ENCODE data around the gene PKNOX1. TPM values are rescaled to one million over a fixed set of nuclear protein-coding genes. Genes with fewer than 3 reads are reported as not detected.
"Not testable (repeated sequence)": the region's sequence is repeated elsewhere in the genome, so short reads cannot be mapped to it uniquely, and the experiment has no call there.

Gene PKNOX1
- total RNA-seq, 1 experiment from 2014 or later, result 18.5 TPM

GRCh38 chr21:43064265-43064917 is 90.0 kb downstream of the PKNOX1 start:
- DNase-seq (ENCODE audit: low read depth, low spot score); in situ Hi-C loops (cut with HindIII; ENCODE audit: low pct_unique_long_range_greater_than_20kb, low sequenced_read_pairs): not testable (repeated sequence)

GRCh38 chr21:43065991-43066390 is 91.6 kb downstream of the PKNOX1 start:
- in situ Hi-C loops (cut with HindIII; ENCODE audit: low pct_unique_long_range_greater_than_20kb, low sequenced_read_pairs); DNase-seq (ENCODE audit: low read depth, low spot score): not testable (repeated sequence)

- DNase-seq (ENCODE audit: low read depth, low spot score); in situ Hi-C loops (cut with HindIII; ENCODE audit: low pct_unique_long_range_greater_than_20kb, low sequenced_read_pairs): not testable (repeated sequence)
These were observed 92.3 kb downstream of the PKNOX1 start for GRCh38 chr21:43066690-43067089.

DNA sequence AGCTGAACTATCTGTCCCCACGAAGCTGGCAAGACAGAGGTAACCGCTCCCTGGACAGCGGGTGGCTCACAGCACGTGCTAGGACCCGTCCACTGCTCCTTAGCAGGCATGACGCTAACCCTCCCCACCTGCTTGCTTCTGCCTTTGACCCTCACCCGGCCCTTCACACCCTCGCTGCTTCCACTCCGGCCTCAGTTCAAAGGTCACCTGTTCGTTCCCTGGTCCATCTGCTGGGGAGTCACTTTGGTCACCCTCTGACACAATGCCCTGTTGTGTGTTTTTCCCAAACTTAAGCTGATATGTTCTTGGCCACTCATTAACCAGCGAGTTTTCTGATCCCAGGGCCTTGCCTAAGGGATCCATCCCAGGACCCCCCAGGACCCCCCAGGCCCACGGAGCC is 93.7 kb downstream of the PKNOX1 start:
- in situ Hi-C loops (cut with HindIII; ENCODE audit: low pct_unique_long_range_greater_than_20kb, low sequenced_read_pairs); DNase-seq (ENCODE audit: low read depth, low spot score): not testable (repeated sequence)

- in situ Hi-C loops (cut with HindIII; ENCODE audit: low pct_unique_long_range_greater_than_20kb, low sequenced_read_pairs); DNase-seq (ENCODE audit: low read depth, low spot score): not testable (repeated sequence)
These were observed 95.3 kb downstream of the PKNOX1 start for GRCh38 chr21:43069682-43070081.

- in situ Hi-C loops (cut with HindIII; ENCODE audit: low pct_unique_long_range_greater_than_20kb, low sequenced_read_pairs); DNase-seq (ENCODE audit: low read depth, low spot score): not testable (repeated sequence)
These were observed 98.4 kb downstream of the PKNOX1 start for GRCh38 chr21:43072742-43073141.

GRCh38 chr21:43074401-43075169 is 100.2 kb downstream of the PKNOX1 start:
- DNase-seq (ENCODE audit: low read depth, low spot score); in situ Hi-C loops (cut with HindIII; ENCODE audit: low pct_unique_long_range_greater_than_20kb, low sequenced_read_pairs): not testable (repeated sequence)

GRCh38 chr21:43075170-43076022 is 101.0 kb downstream of the PKNOX1 start, which contains the start of gene CBS:
Gene CBS, minus strand, starts transcription at chr21:43075835. Its CDS starts 3,642 bp downstream, at chr21:43072193.
- in situ Hi-C loops (cut with HindIII; ENCODE audit: low pct_unique_long_range_greater_than_20kb, low sequenced_read_pairs); DNase-seq (ENCODE audit: low read depth, low spot score): not testable (repeated sequence)

GRCh38 chr21:43076023-43076637 is 101.8 kb downstream of the PKNOX1 start:
- in situ Hi-C loops (cut with HindIII; ENCODE audit: low pct_unique_long_range_greater_than_20kb, low sequenced_read_pairs); DNase-seq (ENCODE audit: low read depth, low spot score): not testable (repeated sequence)

- in situ Hi-C loops (cut with HindIII; ENCODE audit: low pct_unique_long_range_greater_than_20kb, low sequenced_read_pairs); DNase-seq (ENCODE audit: low read depth, low spot score): not testable (repeated sequence)
These were observed 102.3 kb downstream of the PKNOX1 start for GRCh38 chr21:43076643-43077042.

DNA sequence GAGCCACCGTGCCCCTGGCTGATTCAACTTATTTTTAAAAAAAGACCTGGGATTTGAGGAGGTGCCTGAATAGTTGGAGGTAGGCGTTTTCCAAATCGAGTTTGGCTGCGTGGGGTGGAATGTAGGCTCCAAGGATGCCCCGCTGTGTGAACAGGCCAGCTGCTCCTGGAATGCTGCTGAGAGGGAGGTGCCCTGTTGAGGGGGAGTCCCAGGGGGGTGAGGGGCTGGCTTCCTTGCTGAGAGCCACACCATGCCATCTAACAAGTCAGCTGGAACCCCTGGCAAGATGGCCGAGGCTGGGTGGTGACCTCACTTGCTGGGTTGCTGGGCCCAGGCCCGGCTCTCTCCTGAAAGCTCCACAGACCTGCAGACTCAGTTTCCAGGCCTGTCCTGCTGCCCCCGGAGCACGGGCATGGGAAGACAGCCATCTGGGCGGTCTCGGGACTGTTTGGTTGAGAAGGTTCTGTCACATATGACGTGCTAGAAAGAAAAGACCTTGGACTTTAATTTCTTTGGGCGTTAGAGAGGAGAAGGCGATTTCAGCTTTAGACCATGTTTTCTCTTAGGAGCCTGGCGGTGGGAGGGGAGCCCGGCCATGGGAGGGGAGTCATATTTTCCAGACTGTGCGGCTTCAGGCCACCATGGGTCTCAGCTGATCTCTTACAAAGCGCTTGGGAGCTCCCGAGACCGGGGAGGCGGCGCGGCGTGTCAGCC is 108.4 kb downstream of the PKNOX1 start:
- in situ Hi-C loops (cut with HindIII; ENCODE audit: low pct_unique_long_range_greater_than_20kb, low sequenced_read_pairs); DNase-seq (ENCODE audit: low read depth, low spot score): not testable (repeated sequence)

Small RNA genes within 50 kb of the gene (small RNA-seq; reads per million reads assigned to genes)
- 0 reads per million in 2 experiments for gene MIR5692B

Other genes starting within 250 kb of the PKNOX1 start
- 11.3 and 13.2 TPM in 2 replicates for gene WDR4, start 95.0 kb upstream of the PKNOX1 start, total RNA-seq (2014; rRNA removed; shearing (Covaris generic))
- 44.5 and 45.8 TPM in 2 replicates for gene NDUFV3, start 81.3 kb upstream of the PKNOX1 start, total RNA-seq (2014; rRNA removed; shearing (Covaris generic))
- not detected in 2 replicates for gene ERVH48-1, start 48.9 kb upstream of the PKNOX1 start, total RNA-seq (2014; rRNA removed; shearing (Covaris generic))
- gene CBS, start 101.3 kb downstream of the PKNOX1 start, total RNA-seq (2014; rRNA removed; shearing (Covaris generic)), result 28.4 and 30.3 TPM in 2 replicates
- gene U2AF1, start 133.0 kb downstream of the PKNOX1 start, total RNA-seq (2014; rRNA removed; shearing (Covaris generic)), result 26.7 and 27.1 TPM in 2 replicates
- not detected in 2 replicates for gene CRYAA, start 194.4 kb downstream of the PKNOX1 start, total RNA-seq (2014; rRNA removed; shearing (Covaris generic))

Measured in SK-MEL-5 (cell line).